ENCODE data around the gene PTGS2.
A peak's percentile ranks its signal among the peaks of the same experiment; 100 is the strongest.

The PTGS2 gene

GRCh38 chr1:186681801-186682200 lies 1.6 kb upstream of the PTGS2 start:
- Histone ChIP-seq H3K4me1 (ENCODE audit: insufficient read depth, insufficient read length) (no peaks in the 10 kb centered on the region), H3K27me3 (ENCODE audit: insufficient read depth, insufficient read length) (peaks cover 21% of the 10 kb centered on the region), H3K36me3 (ENCODE audit: insufficient read depth, insufficient read length, low read length) (no peaks in the 10 kb centered on the region), H3K4me3 (ENCODE audit: insufficient read length, low read depth) (no peak overlapping the region), H3K9ac (ENCODE audit: insufficient read length, low read depth) (no peak overlapping the region), H3K9me3 (ENCODE audit: insufficient read depth, low read length) (no peaks in the 10 kb centered on the region)
- TF ChIP-seq ZNF274 (IDR thresholded peaks at IDR 0.05; ENCODE audit: low read depth, low read length): no peak
- no peak for TF ChIP-seq SUZ12 (IDR thresholded peaks at IDR 0.05; ENCODE audit: extremely low read depth, insufficient read depth, insufficient read length)
- no peak for TF ChIP-seq YY1 (IDR thresholded peaks at IDR 0.05; ENCODE audit: insufficient read depth, insufficient read length)
- DNase-seq (ENCODE audit: low read depth, low spot score): no peak

- Histone ChIP-seq H3K27me3 (ENCODE audit: insufficient read depth, insufficient read length) (peaks cover 21% of the 10 kb centered on the region), H3K4me1 (ENCODE audit: insufficient read depth, insufficient read length) (no peaks in the 10 kb centered on the region), H3K9me3 (ENCODE audit: insufficient read depth, low read length) (no peaks in the 10 kb centered on the region), H3K4me3 (ENCODE audit: insufficient read length, low read depth) (peak overlapping the region; percentile 66), H3K36me3 (ENCODE audit: insufficient read depth, insufficient read length, low read length) (no peaks in the 10 kb centered on the region), H3K9ac (ENCODE audit: insufficient read length, low read depth) (peak overlapping the region; percentile 82)
- no peak for DNase-seq (ENCODE audit: low read depth, low spot score)
- TF ChIP-seq ZNF274 (IDR thresholded peaks at IDR 0.05; ENCODE audit: low read depth, low read length) (no peak), YY1 (IDR thresholded peaks at IDR 0.05; ENCODE audit: insufficient read depth, insufficient read length) (no peak), SUZ12 (IDR thresholded peaks at IDR 0.05; ENCODE audit: extremely low read depth, insufficient read depth, insufficient read length) (no peak)
Measured at GRCh38 chr1:186681121-186681520, 898 bp upstream of the PTGS2 start.

GRCh38 chr1:186679924-186680244 lies 339 bp downstream of the PTGS2 start:
- DNase-seq (ENCODE audit: low read depth, low spot score): no peak
- H3K9me3 ChIP-seq (ENCODE audit: insufficient read depth, low read length): no peaks in the 10 kb centered on the region
- H3K4me1 ChIP-seq (ENCODE audit: insufficient read depth, insufficient read length): no peaks in the 10 kb centered on the region
- H3K36me3 ChIP-seq (ENCODE audit: insufficient read depth, insufficient read length, low read length): no peaks in the 10 kb centered on the region
- H3K4me3 ChIP-seq (ENCODE audit: insufficient read length, low read depth): peak overlapping the region; percentile 66
- no peak for TF ChIP-seq YY1 (IDR thresholded peaks at IDR 0.05; ENCODE audit: insufficient read depth, insufficient read length)
- no peak for TF ChIP-seq SUZ12 (IDR thresholded peaks at IDR 0.05; ENCODE audit: extremely low read depth, insufficient read depth, insufficient read length)
- TF ChIP-seq ZNF274 (IDR thresholded peaks at IDR 0.05; ENCODE audit: low read depth, low read length): no peak
- H3K9ac ChIP-seq (ENCODE audit: insufficient read length, low read depth): peak overlapping the region; percentile 68
- peaks cover 21% of the 10 kb centered on the region for H3K27me3 ChIP-seq (ENCODE audit: insufficient read depth, insufficient read length)

GRCh38 chr1:186678155-186678554 lies 2.1 kb downstream of the PTGS2 start:
- no peaks in the 10 kb centered on the region for H3K9me3 ChIP-seq (ENCODE audit: insufficient read depth, low read length)
- no peaks in the 10 kb centered on the region for H3K4me1 ChIP-seq (ENCODE audit: insufficient read depth, insufficient read length)
- DNase-seq (ENCODE audit: low read depth, low spot score): no peak
- H3K9ac ChIP-seq (ENCODE audit: insufficient read length, low read depth): no peak overlapping the region
- peaks cover 7% of the 10 kb centered on the region for H3K36me3 ChIP-seq (ENCODE audit: insufficient read depth, insufficient read length, low read length)
- TF ChIP-seq ZNF274 (IDR thresholded peaks at IDR 0.05; ENCODE audit: low read depth, low read length) (no peak), YY1 (IDR thresholded peaks at IDR 0.05; ENCODE audit: insufficient read depth, insufficient read length) (no peak), SUZ12 (IDR thresholded peaks at IDR 0.05; ENCODE audit: extremely low read depth, insufficient read depth, insufficient read length) (no peak)
- no peak overlapping the region for H3K4me3 ChIP-seq (ENCODE audit: insufficient read length, low read depth)
- peaks cover 21% of the 10 kb centered on the region for H3K27me3 ChIP-seq (ENCODE audit: insufficient read depth, insufficient read length)

- TF ChIP-seq YY1 (IDR thresholded peaks at IDR 0.05; ENCODE audit: insufficient read depth, insufficient read length): no peak
- TF ChIP-seq SUZ12 (IDR thresholded peaks at IDR 0.05; ENCODE audit: extremely low read depth, insufficient read depth, insufficient read length): no peak
- no peak for TF ChIP-seq ZNF274 (IDR thresholded peaks at IDR 0.05; ENCODE audit: low read depth, low read length)
- Histone ChIP-seq H3K9me3 (ENCODE audit: insufficient read depth, low read length) (no peaks in the 10 kb centered on the region), H3K9ac (ENCODE audit: insufficient read length, low read depth) (no peak overlapping the region), H3K4me1 (ENCODE audit: insufficient read depth, insufficient read length) (no peaks in the 10 kb centered on the region), H3K4me3 (ENCODE audit: insufficient read length, low read depth) (no peak overlapping the region), H3K36me3 (ENCODE audit: insufficient read depth, insufficient read length, low read length) (peaks cover 7% of the 10 kb centered on the region), H3K27me3 (ENCODE audit: insufficient read depth, insufficient read length) (no peaks in the 10 kb centered on the region)
- DNase-seq (ENCODE audit: low read depth, low spot score): no peak
Measured at GRCh38 chr1:186672596-186672995, 7.6 kb downstream of the PTGS2 start.

GRCh38 chr1:186672131-186672530 lies 8.1 kb downstream of the PTGS2 start:
- no peaks in the 10 kb centered on the region for H3K27me3 ChIP-seq (ENCODE audit: insufficient read depth, insufficient read length)
- no peaks in the 10 kb centered on the region for H3K4me1 ChIP-seq (ENCODE audit: insufficient read depth, insufficient read length)
- no peak overlapping the region for H3K4me3 ChIP-seq (ENCODE audit: insufficient read length, low read depth)
- no peak overlapping the region for H3K9ac ChIP-seq (ENCODE audit: insufficient read length, low read depth)
- peaks cover 7% of the 10 kb centered on the region for H3K36me3 ChIP-seq (ENCODE audit: insufficient read depth, insufficient read length, low read length)
- H3K9me3 ChIP-seq (ENCODE audit: insufficient read depth, low read length): no peaks in the 10 kb centered on the region
- TF ChIP-seq YY1 (IDR thresholded peaks at IDR 0.05; ENCODE audit: insufficient read depth, insufficient read length): no peak
- TF ChIP-seq ZNF274 (IDR thresholded peaks at IDR 0.05; ENCODE audit: low read depth, low read length): no peak
- no peak for TF ChIP-seq SUZ12 (IDR thresholded peaks at IDR 0.05; ENCODE audit: extremely low read depth, insufficient read depth, insufficient read length)
- DNase-seq (ENCODE audit: low read depth, low spot score): no peak

- Histone ChIP-seq H3K36me3 (ENCODE audit: insufficient read depth, insufficient read length, low read length) (peaks cover 7% of the 10 kb centered on the region), H3K4me1 (ENCODE audit: insufficient read depth, insufficient read length) (no peaks in the 10 kb centered on the region), H3K9ac (ENCODE audit: insufficient read length, low read depth) (no peak overlapping the region), H3K4me3 (ENCODE audit: insufficient read length, low read depth) (no peak overlapping the region), H3K27me3 (ENCODE audit: insufficient read depth, insufficient read length) (no peaks in the 10 kb centered on the region), H3K9me3 (ENCODE audit: insufficient read depth, low read length) (no peaks in the 10 kb centered on the region)
- DNase-seq (ENCODE audit: low read depth, low spot score): no peak
- TF ChIP-seq ZNF274 (IDR thresholded peaks at IDR 0.05; ENCODE audit: low read depth, low read length) (no peak), SUZ12 (IDR thresholded peaks at IDR 0.05; ENCODE audit: extremely low read depth, insufficient read depth, insufficient read length) (no peak), YY1 (IDR thresholded peaks at IDR 0.05; ENCODE audit: insufficient read depth, insufficient read length) (no peak)
Measured at GRCh38 chr1:186671136-186671825, 8.9 kb downstream of the PTGS2 start.

Data from NT2/D1 (cell line).